Fibroblast of lung (primary cell): ENCODE data around the gene KRTAP10-1. TPM values are rescaled to one million over a fixed set of nuclear protein-coding genes. Genes with fewer than 3 reads are reported as not detected.

ENCODE experiments used
- DNase-seq, 2 donors: peaks; one replicate each; pipeline versions ENCODE4 v3.0.0 to v3.0.0-alpha.2; 2010; ENCODE audit warnings: low read depth in 2 of 2
- H2AFZ ChIP-seq: 2 replicates; pipeline ENCODE4 v1.5.1; 2012; ENCODE audit warnings: low read length, control low read depth, inconsistent platforms
- H3K27ac ChIP-seq: 2 replicates; pipeline ENCODE4 v1.5.1; 2011; ENCODE audit warnings: low read length, control low read depth; ENCODE audit not compliant: insufficient read depth
- H3K27me3 ChIP-seq: 2 replicates; pipeline ENCODE4 v1.5.1; 2011; ENCODE audit warnings: mild to moderate bottlenecking, low read length; ENCODE audit not compliant: control insufficient read depth, insufficient read depth
- H3K36me3 ChIP-seq: 2 replicates; pipeline ENCODE4 v1.5.1; 2011; ENCODE audit warnings: low read length; ENCODE audit not compliant: control insufficient read depth, insufficient read depth
- H3K4me1 ChIP-seq: 2 replicates; pipeline ENCODE4 v1.5.1; 2011; ENCODE audit warnings: low read length; ENCODE audit not compliant: control insufficient read depth, insufficient read depth; ENCODE audit errors: extremely low read depth
- H3K4me2 ChIP-seq: 2 replicates; pipeline ENCODE4 v1.5.1; 2011; ENCODE audit warnings: low read length, control low read depth; ENCODE audit not compliant: insufficient read depth; ENCODE audit errors: extremely low read depth
- H3K4me3 ChIP-seq, 4 experiments: fragments of 200-600 bp in 1 of 4; sonication (generic) in 1 of 4; replicated peaks in 1 of 4; 2 replicates each; pipeline ENCODE4 v1.5.1; 2011 to 2016; ENCODE audit warnings: low read length in 4 of 4, low read depth in 3 of 4, mild to moderate bottlenecking in 3 of 4, control low read depth in 2 of 4, inconsistent platforms in 1 of 4, mixed read lengths in 1 of 4; ENCODE audit not compliant: insufficient read depth in 1 of 4; ENCODE audit errors: control extremely low read depth in 1 of 4
- H3K79me2 ChIP-seq: 2 replicates; pipeline ENCODE4 v1.5.1; 2012; ENCODE audit warnings: mild to moderate bottlenecking, low read length, inconsistent platforms; ENCODE audit not compliant: control insufficient read depth, insufficient read depth
- H3K9ac ChIP-seq: 2 replicates; pipeline ENCODE4 v1.5.1; 2011; ENCODE audit warnings: mild to moderate bottlenecking, low read length, control low read depth; ENCODE audit not compliant: insufficient read depth
- H3K9me3 ChIP-seq: 2 replicates; pipeline ENCODE4 v1.5.1; 2012; ENCODE audit warnings: low read depth, low read length; ENCODE audit not compliant: control insufficient read depth, insufficient read depth
- H4K20me1 ChIP-seq: 2 replicates; pipeline ENCODE4 v1.5.1; 2011; ENCODE audit warnings: low read length; ENCODE audit not compliant: control insufficient read depth, insufficient read depth; ENCODE audit errors: extremely low read depth
- CTCF ChIP-seq, 2 donors: IDR thresholded peaks in 1 of 2; conservative IDR thresholded peaks in 1 of 2; 1 replicate in 1 of 2; 2 replicates in 1 of 2; pipeline ENCODE4 v1.5.1; 2011 to 2012; ENCODE audit warnings: low read length in 2 of 2, control low read depth in 1 of 2, inconsistent platforms in 1 of 2, low read depth in 1 of 2, mild to moderate bottlenecking in 1 of 2
- EZH2 ChIP-seq: IDR thresholded peaks from 2 replicates; pipeline ENCODE4 v1.5.1; 2012; ENCODE audit warnings: low read length, control low read depth, mild to moderate bottlenecking; ENCODE audit errors: missing control alignments
- polyA plus RNA-seq, 2 donors: library from polyadenylated mRNA; depleted of rRNA in 1 of 2; stranded (reverse) in 1 of 2; unstranded in 1 of 2; fragments of >200 nt; gene quantifications; 2 replicates each; pipeline ENCODE4 v1.2.1, GENCODE V29; 2011 to 2012; ENCODE audit warnings: missing spikeins in 1 of 2
- total RNA-seq: library from RNA; depleted of rRNA; stranded (reverse); fragments of >200 nt; gene quantifications from 2 replicates; pipeline ENCODE4 v1.2.1, GENCODE V29; 2014

KRTAP10-1 gene
- total and polyA plus RNA-seq, 2 donors (not counting 1 experiment from before 2014, with no cell fraction given) = not detected

GRCh38 chr21:44490405-44490804 is 49.6 kb downstream of the KRTAP10-1 start:
- Histone ChIP-seq H3K4me1 (no peaks in the 10 kb centered on the region), H3K9ac (no peak overlapping the region)

DNA sequence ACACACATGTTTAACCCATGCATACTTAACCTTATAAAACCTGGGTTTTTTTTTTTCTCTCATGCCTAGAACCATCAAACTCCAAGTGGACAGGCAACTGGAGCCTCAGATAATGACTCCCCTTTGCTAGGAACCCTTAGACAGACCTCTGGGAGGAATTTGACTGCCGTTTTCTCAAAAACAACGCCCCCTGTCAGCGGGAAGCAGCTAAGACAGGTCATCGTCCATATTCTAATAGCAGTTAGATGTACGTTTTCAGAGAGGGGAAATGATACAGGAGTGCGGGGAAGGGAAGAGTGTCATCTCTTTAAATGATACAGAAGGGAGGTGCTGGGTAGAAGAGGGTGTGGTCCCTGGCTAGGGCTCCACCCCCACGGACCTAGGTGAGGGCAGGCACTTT is 50.0 kb downstream of the KRTAP10-1 start:
- no peak for DNase-seq
- Histone ChIP-seq H3K4me1 (no peaks in the 10 kb centered on the region), H3K79me2 (no peaks in the 10 kb centered on the region), H4K20me1 (no peaks in the 10 kb centered on the region), H3K4me2 (no peak overlapping the region), H3K36me3 (no peaks in the 10 kb centered on the region), H2AFZ (no peak overlapping the region), H3K4me3 (no peak overlapping the region), H3K27ac (no peak overlapping the region), H3K27me3 (no peaks in the 10 kb centered on the region), H3K9me3 (no peaks in the 10 kb centered on the region), H3K9ac (no peak overlapping the region)
- no peak for TF ChIP-seq EZH2
- peak in 1 of 2 donors; percentile 13 for TF ChIP-seq CTCF (conservative IDR thresholded peaks at IDR 0.05 in 1 of 2, IDR thresholded peaks at IDR 0.05 in 1 of 2; ENCODE audit: low read depth in 1 of 2, low read length in 2 of 2)

More at GRCh38 chr21:44490405-44490804, 49.6 kb downstream of the KRTAP10-1 start:
- Histone ChIP-seq H3K27ac (no peak overlapping the region), H3K36me3 (no peaks in the 10 kb centered on the region), H2AFZ (no peak overlapping the region), H3K79me2 (no peaks in the 10 kb centered on the region), H3K4me3 (no peak overlapping the region), H3K27me3 (no peaks in the 10 kb centered on the region), H3K9me3 (no peaks in the 10 kb centered on the region), H4K20me1 (no peaks in the 10 kb centered on the region), H3K4me2 (no peak overlapping the region)
- TF ChIP-seq CTCF (conservative IDR thresholded peaks at IDR 0.05 in 1 of 2, IDR thresholded peaks at IDR 0.05 in 1 of 2; ENCODE audit: low read depth in 1 of 2, low read length in 2 of 2) (no peak), EZH2 (no peak)
- no peak for DNase-seq

Other genes starting within 250 kb of the KRTAP10-1 start
- 125 and 135 TPM in 2 replicates for gene PFKL, start 240.1 kb downstream of the KRTAP10-1 start, total RNA-seq
- 54.8 and 59.8 TPM in 2 replicates for gene PFKL, start 240.1 kb downstream of the KRTAP10-1 start, polyA plus RNA-seq
- 6.9 and 7.1 TPM in 2 replicates for gene CFAP410, start 200.8 kb downstream of the KRTAP10-1 start, total RNA-seq
- gene CFAP410, start 200.8 kb downstream of the KRTAP10-1 start, polyA plus RNA-seq = 2.3 and 4.9 TPM in 2 replicates
- not detected in 2 replicates for gene TRPM2, start 186.6 kb downstream of the KRTAP10-1 start, total RNA-seq
- gene TRPM2, start 186.6 kb downstream of the KRTAP10-1 start, polyA plus RNA-seq = not detected in 2 replicates
- gene LRRC3, start 84.7 kb downstream of the KRTAP10-1 start, total RNA-seq = 0.26 and 0.50 TPM in 2 replicates
- gene LRRC3, start 84.7 kb downstream of the KRTAP10-1 start, polyA plus RNA-seq = 0.43 and 0.52 TPM in 2 replicates
- not detected in 2 replicates for gene KRTAP10-2, start 11.3 kb upstream of the KRTAP10-1 start, total RNA-seq
- gene KRTAP10-2, start 11.3 kb upstream of the KRTAP10-1 start, polyA plus RNA-seq = not detected in 2 replicates
- gene KRTAP10-3, start 18.6 kb upstream of the KRTAP10-1 start, total RNA-seq = not detected in 2 replicates
- gene KRTAP10-3, start 18.6 kb upstream of the KRTAP10-1 start, polyA plus RNA-seq = not detected in 2 replicates
- gene KRTAP10-4, start 33.5 kb upstream of the KRTAP10-1 start, total RNA-seq = not detected in 2 replicates
- gene KRTAP10-4, start 33.5 kb upstream of the KRTAP10-1 start, polyA plus RNA-seq = not detected in 2 replicates
- gene KRTAP10-5, start 40.4 kb upstream of the KRTAP10-1 start, total RNA-seq = not detected in 2 replicates
- gene KRTAP10-5, start 40.4 kb upstream of the KRTAP10-1 start, polyA plus RNA-seq = not detected in 2 replicates
- gene KRTAP10-6, start 52.3 kb upstream of the KRTAP10-1 start, total RNA-seq = not detected in 2 replicates
- gene KRTAP10-6, start 52.3 kb upstream of the KRTAP10-1 start, polyA plus RNA-seq = not detected in 2 replicates
- not detected in 2 replicates for gene KRTAP10-7, start 60.4 kb upstream of the KRTAP10-1 start, total RNA-seq
- gene KRTAP10-7, start 60.4 kb upstream of the KRTAP10-1 start, polyA plus RNA-seq = not detected in 2 replicates
- gene KRTAP10-8, start 71.9 kb upstream of the KRTAP10-1 start, total RNA-seq = not detected in 2 replicates
- gene KRTAP10-8, start 71.9 kb upstream of the KRTAP10-1 start, polyA plus RNA-seq = not detected in 2 replicates
- not detected in 2 replicates for gene KRTAP10-9, start 86.9 kb upstream of the KRTAP10-1 start, total RNA-seq
- gene KRTAP10-9, start 86.9 kb upstream of the KRTAP10-1 start, polyA plus RNA-seq = not detected in 2 replicates
- gene KRTAP10-10, start 97.2 kb upstream of the KRTAP10-1 start, total RNA-seq = not detected in 2 replicates
- gene KRTAP10-10, start 97.2 kb upstream of the KRTAP10-1 start, polyA plus RNA-seq = not detected in 2 replicates
- gene KRTAP10-11, start 106.2 kb upstream of the KRTAP10-1 start, total RNA-seq = not detected in 2 replicates
- not detected in 2 replicates for gene KRTAP10-11, start 106.2 kb upstream of the KRTAP10-1 start, polyA plus RNA-seq
- gene KRTAP12-4, start 114.5 kb upstream of the KRTAP10-1 start, total RNA-seq = not detected in 2 replicates
- gene KRTAP12-4, start 114.5 kb upstream of the KRTAP10-1 start, polyA plus RNA-seq = not detected in 2 replicates
- not detected in 2 replicates for gene KRTAP12-3, start 117.7 kb upstream of the KRTAP10-1 start, total RNA-seq
- not detected in 2 replicates for gene KRTAP12-3, start 117.7 kb upstream of the KRTAP10-1 start, polyA plus RNA-seq
- gene KRTAP12-2, start 126.7 kb upstream of the KRTAP10-1 start, total RNA-seq = not detected in 2 replicates
- gene KRTAP12-2, start 126.7 kb upstream of the KRTAP10-1 start, polyA plus RNA-seq = not detected in 2 replicates
- gene KRTAP12-1, start 142.0 kb upstream of the KRTAP10-1 start, total RNA-seq = not detected in 2 replicates
- gene KRTAP12-1, start 142.0 kb upstream of the KRTAP10-1 start, polyA plus RNA-seq = not detected in 2 replicates
- gene KRTAP10-12, start 157.0 kb upstream of the KRTAP10-1 start, total RNA-seq = not detected in 2 replicates
- gene KRTAP10-12, start 157.0 kb upstream of the KRTAP10-1 start, polyA plus RNA-seq = not detected in 2 replicates
- gene TSPEAR, start 171.4 kb upstream of the KRTAP10-1 start, total RNA-seq = not detected in 2 replicates
- not detected in 2 replicates for gene TSPEAR, start 171.4 kb upstream of the KRTAP10-1 start, polyA plus RNA-seq